ENCODE measurements around the gene DDX41. TPM values are rescaled to one million over a fixed set of nuclear protein-coding genes. Genes with fewer than 3 reads are reported as not detected.

The DDX41 gene
- total RNA-seq, 1 experiment from 2014 or later = 135 TPM

DNA sequence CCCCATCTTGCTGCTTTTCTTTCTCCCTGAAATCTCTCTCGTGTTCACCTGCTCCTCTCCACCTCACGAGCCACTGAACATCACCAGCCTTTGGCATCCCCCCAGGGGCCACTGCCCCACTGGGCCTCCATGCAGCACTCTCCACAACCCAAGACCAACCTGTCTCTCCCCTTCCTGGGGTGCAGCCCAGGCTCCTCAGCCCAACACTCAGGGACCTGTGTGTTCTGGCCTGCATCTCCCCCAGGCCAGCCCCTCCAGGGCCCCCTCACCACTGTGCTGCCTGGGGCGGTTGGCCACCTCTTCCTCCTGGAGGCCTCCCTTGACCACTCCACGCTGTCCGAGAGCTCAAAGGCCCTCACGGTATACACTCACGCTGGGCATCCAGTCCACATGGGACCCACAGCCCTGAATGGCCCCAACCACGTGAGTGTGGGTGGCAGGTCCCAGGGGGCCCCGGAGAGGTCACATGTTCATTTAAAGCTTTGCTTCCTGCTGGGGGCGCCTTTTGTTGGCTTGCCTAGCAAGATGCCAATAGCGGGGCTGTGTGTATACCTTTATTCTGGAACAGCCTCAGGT is 6.7 kb downstream of the DDX41 start:
- BruUV-seq (replicated peaks) = no TSS peak
- CTCF ChIA-PET = interaction anchor here (0.6 to 4.1 kb wide), 3 partner anchors 9 to 106 kb away, joined by 3 to 51 read pairs (median 10); no protein-coding TSS in a partner anchor
- H3K4me3 Mint-ChIP-seq (ENCODE audit: unreplicated experiment) = no peak overlapping the region
- H3K36me3 Mint-ChIP-seq (ENCODE audit: insufficient read depth, unreplicated experiment) = peaks cover 49% of the 10 kb centered on the region
- no peaks in the 10 kb centered on the region for H3K9me3 Mint-ChIP-seq (ENCODE audit: unreplicated experiment)
- intact Hi-C loops (cut with micrococcal nuclease) = no loop called here
- POLR2A ChIA-PET = interaction anchor here (1.4 kb wide), 1 partner anchor 9 kb away, joined by 4 read pairs; no protein-coding TSS in a partner anchor
- H3K27ac Mint-ChIP-seq (ENCODE audit: low read depth, unreplicated experiment) = no peak overlapping the region
- H3K4me1 Mint-ChIP-seq (ENCODE audit: insufficient read depth, unreplicated experiment) = peaks cover 9% of the 10 kb centered on the region
- no peaks in the 10 kb centered on the region for H3K27me3 Mint-ChIP-seq (ENCODE audit: insufficient read depth, unreplicated experiment)
- DNase-seq (ENCODE audit: unreplicated experiment) = no peak
- TF ChIP-seq, protein P1, sequence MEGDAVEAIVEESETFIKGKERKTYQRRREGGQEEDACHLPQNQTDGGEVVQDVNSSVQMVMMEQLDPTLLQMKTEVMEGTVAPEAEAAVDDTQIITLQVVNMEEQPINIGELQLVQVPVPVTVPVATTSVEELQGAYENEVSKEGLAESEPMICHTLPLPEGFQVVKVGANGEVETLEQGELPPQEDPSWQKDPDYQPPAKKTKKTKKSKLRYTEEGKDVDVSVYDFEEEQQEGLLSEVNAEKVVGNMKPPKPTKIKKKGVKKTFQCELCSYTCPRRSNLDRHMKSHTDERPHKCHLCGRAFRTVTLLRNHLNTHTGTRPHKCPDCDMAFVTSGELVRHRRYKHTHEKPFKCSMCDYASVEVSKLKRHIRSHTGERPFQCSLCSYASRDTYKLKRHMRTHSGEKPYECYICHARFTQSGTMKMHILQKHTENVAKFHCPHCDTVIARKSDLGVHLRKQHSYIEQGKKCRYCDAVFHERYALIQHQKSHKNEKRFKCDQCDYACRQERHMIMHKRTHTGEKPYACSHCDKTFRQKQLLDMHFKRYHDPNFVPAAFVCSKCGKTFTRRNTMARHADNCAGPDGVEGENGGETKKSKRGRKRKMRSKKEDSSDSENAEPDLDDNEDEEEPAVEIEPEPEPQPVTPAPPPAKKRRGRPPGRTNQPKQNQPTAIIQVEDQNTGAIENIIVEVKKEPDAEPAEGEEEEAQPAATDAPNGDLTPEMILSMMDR (IDR thresholded peaks at IDR 0.05; ENCODE audit: unreplicated experiment) = no peak

- CTCF ChIA-PET = interaction anchor here (1.0 to 4.1 kb wide), 5 partner anchors 8 to 105 kb away, joined by 4 to 51 read pairs (median 7); partner anchors contain the start of genes PDLIM7 and TMED9
- TF ChIP-seq, protein P1 (IDR thresholded peaks at IDR 0.05; ENCODE audit: unreplicated experiment) = no peak
- H3K27ac Mint-ChIP-seq (ENCODE audit: low read depth, unreplicated experiment) = no peak within 1 kb of the TSS
- POLR2A ChIA-PET = interaction anchor here (0.7 to 1.4 kb wide), 3 partner anchors 8 to 195 kb away, joined by 3 to 4 read pairs (median 3); no protein-coding TSS in a partner anchor
- BruUV-seq (replicated peaks) = no TSS peak
- no peak within 1 kb of the TSS for H3K4me3 Mint-ChIP-seq (ENCODE audit: unreplicated experiment)
- peaks cover 8% of the 10 kb centered on the region for H3K4me1 Mint-ChIP-seq (ENCODE audit: insufficient read depth, unreplicated experiment)
- H3K9me3 Mint-ChIP-seq (ENCODE audit: unreplicated experiment) = no peaks in the 10 kb centered on the region
- intact Hi-C loops (cut with micrococcal nuclease) = no loop called here
- peaks cover 43% of the 10 kb centered on the region for H3K36me3 Mint-ChIP-seq (ENCODE audit: insufficient read depth, unreplicated experiment)
- no peak for DNase-seq (ENCODE audit: unreplicated experiment)
- no peaks in the 10 kb centered on the region for H3K27me3 Mint-ChIP-seq (ENCODE audit: insufficient read depth, unreplicated experiment)
These were observed 7.3 kb downstream of the DDX41 start, which contains the start of gene DOK3 for GRCh38 chr5:177509381-177509951. TSS of gene DOK3 (minus strand) at chr5:177509826. CDS start at chr5:177509540, 286 bp downstream.

- ChIA-PET CTCF (interaction anchor here (0.6 to 4.1 kb wide), 7 partner anchors 8 to 615 kb away, joined by 3 to 51 read pairs (median 4); partner anchors contain the start of genes PDLIM7 and TMED9), POLR2A (interaction anchor here (0.6 to 1.2 kb wide), 3 partner anchors 8 to 194 kb away, joined by 3 read pairs; no protein-coding TSS in a partner anchor)
- Mint-ChIP-seq H3K4me1 (ENCODE audit: insufficient read depth, unreplicated experiment) (peaks cover 2% of the 10 kb centered on the region), H3K27ac (ENCODE audit: low read depth, unreplicated experiment) (no peak overlapping the region), H3K9me3 (ENCODE audit: unreplicated experiment) (no peaks in the 10 kb centered on the region), H3K27me3 (ENCODE audit: insufficient read depth, unreplicated experiment) (no peaks in the 10 kb centered on the region), H3K36me3 (ENCODE audit: insufficient read depth, unreplicated experiment) (peaks cover 37% of the 10 kb centered on the region), H3K4me3 (ENCODE audit: unreplicated experiment) (no peak overlapping the region)
- TF ChIP-seq, protein P1 (IDR thresholded peaks at IDR 0.05; ENCODE audit: unreplicated experiment) = no peak
- intact Hi-C loops (cut with micrococcal nuclease) = no loop called here
- BruUV-seq (replicated peaks) = no TSS peak
- no peak for DNase-seq (ENCODE audit: unreplicated experiment)
These were observed 7.9 kb downstream of the DDX41 start for GRCh38 chr5:177508837-177509236.

DNA sequence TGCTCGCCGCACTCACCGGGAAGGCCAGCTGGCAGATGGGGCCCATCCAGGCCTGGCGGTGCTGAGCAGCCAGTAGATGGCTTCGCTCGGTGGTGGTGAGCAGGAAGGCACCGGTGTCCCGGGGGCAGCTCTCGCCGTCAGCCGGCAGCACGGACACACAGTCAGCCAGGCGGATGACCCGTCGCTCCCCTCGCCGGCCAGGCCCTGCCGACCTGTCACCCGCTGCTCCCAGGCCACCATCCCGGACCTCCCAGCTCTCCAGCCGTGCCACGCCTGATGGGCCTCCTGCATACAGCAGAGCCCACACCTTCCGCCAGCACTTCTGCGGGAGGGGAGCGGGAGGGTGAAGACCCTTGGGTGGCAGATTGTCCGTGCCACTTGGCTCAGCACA is 8.5 kb downstream of the DDX41 start:
- Mint-ChIP-seq H3K27me3 (ENCODE audit: insufficient read depth, unreplicated experiment) (no peaks in the 10 kb centered on the region), H3K4me3 (ENCODE audit: unreplicated experiment) (no peak overlapping the region), H3K27ac (ENCODE audit: low read depth, unreplicated experiment) (no peak overlapping the region), H3K36me3 (ENCODE audit: insufficient read depth, unreplicated experiment) (peaks cover 30% of the 10 kb centered on the region), H3K9me3 (ENCODE audit: unreplicated experiment) (no peaks in the 10 kb centered on the region), H3K4me1 (ENCODE audit: insufficient read depth, unreplicated experiment) (peaks cover 2% of the 10 kb centered on the region)
- intact Hi-C loops (cut with micrococcal nuclease) = no loop called here
- BruUV-seq (replicated peaks) = no TSS peak
- POLR2A ChIA-PET = interaction anchor here (1.2 kb wide), 1 partner anchor 9 kb away, joined by 3 read pairs; no protein-coding TSS in a partner anchor
- no peak for DNase-seq (ENCODE audit: unreplicated experiment)
- CTCF ChIA-PET = interaction anchor here (0.8 to 3.0 kb wide), 6 partner anchors 10 to 616 kb away, joined by 3 to 10 read pairs (median 4); partner anchors contain the start of gene PDLIM7
- TF ChIP-seq, protein P1 (IDR thresholded peaks at IDR 0.05; ENCODE audit: unreplicated experiment) = no peak
